ENCODE measurements around the gene SLC30A1.
"Not testable (repeated sequence)": the region's sequence is repeated elsewhere in the genome, so short reads cannot be mapped to it uniquely, and the experiment has no call there.

The SLC30A1 gene

DNA sequence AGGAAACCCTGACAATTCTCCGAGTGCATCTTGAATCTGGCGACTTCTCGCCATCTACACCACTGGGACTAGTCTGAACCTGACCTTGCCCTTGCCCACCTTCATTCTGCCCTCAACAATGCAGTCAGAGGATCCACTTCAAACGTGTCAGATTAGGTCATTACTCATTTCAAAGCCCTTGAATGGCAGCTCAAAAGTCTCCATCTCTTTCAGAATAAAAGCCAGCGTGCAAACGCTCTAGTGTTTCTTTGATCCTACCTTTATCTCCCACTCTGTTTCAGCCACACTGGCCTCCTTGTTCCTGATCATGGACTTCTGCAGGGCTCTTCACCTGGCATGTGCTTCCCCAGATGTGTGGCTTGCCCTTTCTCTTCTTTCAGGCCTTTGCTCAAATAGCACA is 31.3 kb downstream of the SLC30A1 start:
- Histone ChIP-seq H3K36me3 (ENCODE audit: control insufficient read depth, insufficient read depth, low read length) (no peaks in the 10 kb centered on the region), H3K27ac (ENCODE audit: low read depth, low read length) (no peak overlapping the region), H3K9ac (ENCODE audit: low read length) (no peak overlapping the region), H3K27me3 (ENCODE audit: control insufficient read depth, insufficient read depth, low read length) (no peaks in the 10 kb centered on the region), H3K4me3 (ENCODE audit: low read length) (no peak overlapping the region), H3K4me1 (ENCODE audit: control insufficient read depth, insufficient read depth, low read length) (no peaks in the 10 kb centered on the region)

DNA sequence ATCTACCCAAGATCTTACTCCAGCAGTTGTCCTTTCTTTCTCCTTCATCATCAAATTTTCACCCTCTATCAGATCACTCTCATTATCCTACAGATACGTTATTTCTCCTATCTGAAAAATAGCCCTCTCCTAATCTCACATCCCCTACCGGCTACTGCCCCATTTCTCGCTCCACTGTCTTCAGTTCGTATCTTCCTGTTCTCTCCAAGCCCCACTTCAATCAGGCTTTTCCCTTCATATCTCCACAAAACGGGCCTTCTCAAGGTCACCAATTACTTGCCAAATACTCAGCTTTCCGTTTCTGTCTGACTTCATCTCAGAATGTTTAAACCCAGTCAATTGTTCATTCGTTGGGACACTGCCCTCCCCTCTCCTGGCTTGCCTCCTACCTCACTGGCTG is 32.4 kb downstream of the SLC30A1 start:
- Histone ChIP-seq H3K4me1 (ENCODE audit: control insufficient read depth, insufficient read depth, low read length) (no peaks in the 10 kb centered on the region), H3K9ac (ENCODE audit: low read length) (no peak overlapping the region), H3K27me3 (ENCODE audit: control insufficient read depth, insufficient read depth, low read length) (no peaks in the 10 kb centered on the region)

DNA sequence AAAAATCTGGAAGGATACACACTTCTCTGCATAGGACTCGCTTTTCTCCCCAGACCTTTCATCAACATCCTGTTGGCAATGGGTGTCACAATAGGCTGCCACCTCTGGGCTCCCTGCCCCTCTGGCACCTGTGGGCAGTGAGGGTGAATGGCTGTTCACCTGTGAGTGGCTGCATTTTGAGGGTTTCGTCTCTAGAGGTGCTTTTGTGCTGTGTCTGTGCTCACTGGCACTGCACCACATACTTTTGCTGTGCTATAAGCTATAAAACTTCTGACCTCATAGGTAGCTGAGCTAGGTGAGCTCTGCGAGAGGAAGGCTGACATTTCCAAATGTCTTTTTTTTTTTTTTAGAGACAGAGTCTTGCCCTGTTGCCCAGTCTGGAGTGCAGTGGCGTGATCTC is 35.9 kb downstream of the SLC30A1 start:
- H3K4me1 ChIP-seq (ENCODE audit: control insufficient read depth, insufficient read depth, low read length) = no peaks in the 10 kb centered on the region
- H3K36me3 ChIP-seq (ENCODE audit: control insufficient read depth, insufficient read depth, low read length) = no peaks in the 10 kb centered on the region
- H3K27ac ChIP-seq (ENCODE audit: low read depth, low read length) = no peak overlapping the region
- H3K27me3 ChIP-seq (ENCODE audit: control insufficient read depth, insufficient read depth, low read length) = no peaks in the 10 kb centered on the region
- H3K9ac ChIP-seq (ENCODE audit: low read length) = no peak overlapping the region
- no peak overlapping the region for H3K4me3 ChIP-seq (ENCODE audit: low read length)

More for the DNA sequence above, 32.4 kb downstream of the SLC30A1 start:
- Histone ChIP-seq H3K36me3 (ENCODE audit: control insufficient read depth, insufficient read depth, low read length) (no peaks in the 10 kb centered on the region), H3K27ac (ENCODE audit: low read depth, low read length) (no peak overlapping the region), H3K4me3 (ENCODE audit: low read length) (no peak overlapping the region)

DNA sequence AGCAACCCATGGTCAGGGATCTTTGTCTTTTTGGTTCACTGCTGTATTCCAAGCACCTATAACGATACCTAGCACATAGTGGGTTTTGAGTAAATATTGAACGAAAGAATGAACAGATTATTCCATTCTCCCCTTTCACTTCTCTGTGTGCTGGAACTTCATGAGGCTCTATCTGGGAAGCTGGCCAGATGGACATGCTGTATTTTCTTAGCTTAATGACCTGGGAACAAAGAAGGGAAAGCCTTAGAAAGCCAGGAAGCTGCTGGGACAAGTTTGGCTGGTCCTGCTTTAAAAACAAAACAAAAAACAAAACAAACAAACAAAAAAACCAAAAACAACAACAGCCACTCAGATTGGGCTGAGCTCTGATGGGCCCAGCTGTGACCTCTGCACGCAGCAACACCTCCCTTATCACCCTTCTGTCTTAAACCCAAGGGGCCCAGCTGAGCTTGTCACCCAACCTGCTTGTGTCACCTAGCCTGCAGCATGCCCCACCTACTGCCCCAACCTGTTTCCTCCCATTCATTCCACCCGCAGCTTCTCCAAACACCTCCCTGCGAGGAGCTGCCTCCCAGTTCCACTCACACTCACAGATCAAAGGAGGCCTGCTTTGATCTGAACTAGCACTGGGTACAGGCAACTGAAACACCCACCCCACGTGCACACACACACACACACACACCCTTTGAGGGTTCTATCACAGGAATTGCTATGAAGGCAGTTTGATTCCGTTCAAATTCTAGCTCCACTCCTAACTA is 37.1 kb downstream of the SLC30A1 start:
- no peak overlapping the region for H3K27ac ChIP-seq (ENCODE audit: low read depth, low read length)

DNA sequence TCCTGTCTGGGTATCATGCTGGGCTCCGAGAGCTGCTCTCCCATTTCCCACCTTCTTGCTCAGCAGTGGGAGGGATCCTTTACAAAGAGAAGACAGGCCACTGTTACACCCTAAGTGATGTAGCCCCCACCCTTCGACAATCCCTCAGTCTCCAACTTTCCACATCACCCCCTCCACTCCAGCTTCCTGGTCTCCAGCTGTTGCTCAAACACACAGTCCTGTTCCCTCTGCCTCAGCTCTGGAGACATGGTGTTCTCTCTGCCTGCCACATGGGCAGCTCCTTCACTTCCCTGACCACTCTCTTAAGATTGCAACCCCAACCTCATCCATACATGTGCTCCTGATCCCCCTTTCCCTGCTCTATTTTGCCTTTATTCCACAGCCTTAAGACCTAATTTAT is 37.7 kb downstream of the SLC30A1 start:
- H3K36me3 ChIP-seq (ENCODE audit: control insufficient read depth, insufficient read depth, low read length) = no peaks in the 10 kb centered on the region
- H3K27ac ChIP-seq (ENCODE audit: low read depth, low read length) = no peak overlapping the region
- H3K9ac ChIP-seq (ENCODE audit: low read length) = no peak overlapping the region
- H3K4me3 ChIP-seq (ENCODE audit: low read length) = no peak overlapping the region
- H3K4me1 ChIP-seq (ENCODE audit: control insufficient read depth, insufficient read depth, low read length) = no peaks in the 10 kb centered on the region
- no peaks in the 10 kb centered on the region for H3K27me3 ChIP-seq (ENCODE audit: control insufficient read depth, insufficient read depth, low read length)

More for the DNA sequence above, 37.1 kb downstream of the SLC30A1 start:
- Histone ChIP-seq H3K9ac (ENCODE audit: low read length) (no peak overlapping the region), H3K27me3 (ENCODE audit: control insufficient read depth, insufficient read depth, low read length) (no peaks in the 10 kb centered on the region), H3K4me3 (ENCODE audit: low read length) (no peak overlapping the region), H3K4me1 (ENCODE audit: control insufficient read depth, insufficient read depth, low read length) (no peaks in the 10 kb centered on the region), H3K36me3 (ENCODE audit: control insufficient read depth, insufficient read depth, low read length) (no peaks in the 10 kb centered on the region)

DNA sequence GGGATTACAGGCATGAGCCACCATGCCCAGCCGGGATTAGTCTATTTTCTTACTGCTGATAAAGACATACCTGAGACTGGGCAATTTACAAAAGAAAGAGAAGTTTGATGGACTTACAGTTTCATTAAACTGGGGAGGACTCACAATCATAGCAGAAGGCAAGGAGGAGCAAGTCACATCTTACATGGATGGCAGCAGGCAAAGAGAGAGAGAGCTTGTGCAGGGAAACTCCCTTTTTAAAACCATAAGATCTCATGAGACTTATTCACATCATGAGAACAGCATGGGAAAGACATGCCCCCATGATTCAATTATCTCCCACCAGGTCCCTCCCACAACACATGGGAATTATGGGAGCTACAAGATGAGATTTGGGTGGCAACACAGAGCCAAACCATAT is 38.1 kb downstream of the SLC30A1 start:
- H3K36me3 ChIP-seq (ENCODE audit: control insufficient read depth, insufficient read depth, low read length); H3K4me1 ChIP-seq (ENCODE audit: control insufficient read depth, insufficient read depth, low read length); H3K27ac ChIP-seq (ENCODE audit: low read depth, low read length); H3K27me3 ChIP-seq (ENCODE audit: control insufficient read depth, insufficient read depth, low read length); H3K4me3 ChIP-seq (ENCODE audit: low read length); H3K9ac ChIP-seq (ENCODE audit: low read length): not testable (repeated sequence)

DNA sequence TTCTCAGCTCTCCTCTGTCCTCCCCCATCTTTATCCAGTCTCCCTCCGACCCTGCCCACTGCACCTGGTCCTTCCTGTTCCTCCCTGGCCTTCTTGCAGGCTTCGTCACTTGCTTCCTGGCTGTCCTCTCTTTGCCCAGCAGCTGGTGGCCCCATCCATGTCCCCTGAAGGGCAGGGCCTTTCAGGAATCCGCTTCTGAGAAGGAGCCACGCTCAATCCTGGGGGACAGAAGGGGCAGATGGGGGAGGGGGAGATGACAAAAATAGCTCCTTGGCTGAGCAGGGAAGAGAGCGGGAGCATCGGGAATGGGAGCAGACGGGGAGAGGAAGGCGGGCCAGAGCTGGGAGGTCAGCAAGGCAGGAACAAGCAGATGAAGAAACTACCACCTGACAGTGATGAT is 40.7 kb downstream of the SLC30A1 start:
- H3K4me3 ChIP-seq (ENCODE audit: low read length) = no peak overlapping the region
- no peaks in the 10 kb centered on the region for H3K27me3 ChIP-seq (ENCODE audit: control insufficient read depth, insufficient read depth, low read length)
- no peaks in the 10 kb centered on the region for H3K36me3 ChIP-seq (ENCODE audit: control insufficient read depth, insufficient read depth, low read length)
- no peak overlapping the region for H3K9ac ChIP-seq (ENCODE audit: low read length)
- H3K27ac ChIP-seq (ENCODE audit: low read depth, low read length) = no peak overlapping the region
- H3K4me1 ChIP-seq (ENCODE audit: control insufficient read depth, insufficient read depth, low read length) = no peaks in the 10 kb centered on the region

DNA sequence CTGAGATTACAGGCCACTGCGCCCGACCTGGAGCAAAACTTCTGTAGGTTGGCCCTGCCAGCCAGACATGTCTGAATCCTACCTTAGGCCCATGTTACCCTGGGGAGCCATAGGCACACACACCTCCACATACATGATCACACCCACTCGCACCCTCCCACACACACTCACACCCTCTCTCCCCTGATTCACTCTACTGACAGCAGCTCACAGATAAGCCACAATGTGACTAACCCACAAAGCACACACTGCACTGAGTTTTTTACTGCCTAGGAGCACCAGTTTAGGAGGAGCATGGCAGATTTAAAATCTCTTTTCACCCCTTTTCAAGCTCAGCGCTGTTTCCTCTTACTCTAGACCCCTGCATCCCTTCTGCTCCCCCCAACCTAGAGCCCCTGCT is 41.7 kb downstream of the SLC30A1 start:
- no peaks in the 10 kb centered on the region for H3K36me3 ChIP-seq (ENCODE audit: control insufficient read depth, insufficient read depth, low read length)
- no peak overlapping the region for H3K4me3 ChIP-seq (ENCODE audit: low read length)
- no peaks in the 10 kb centered on the region for H3K27me3 ChIP-seq (ENCODE audit: control insufficient read depth, insufficient read depth, low read length)
- H3K4me1 ChIP-seq (ENCODE audit: control insufficient read depth, insufficient read depth, low read length) = no peaks in the 10 kb centered on the region
- no peak overlapping the region for H3K27ac ChIP-seq (ENCODE audit: low read depth, low read length)
- H3K9ac ChIP-seq (ENCODE audit: low read length) = no peak overlapping the region

DNA sequence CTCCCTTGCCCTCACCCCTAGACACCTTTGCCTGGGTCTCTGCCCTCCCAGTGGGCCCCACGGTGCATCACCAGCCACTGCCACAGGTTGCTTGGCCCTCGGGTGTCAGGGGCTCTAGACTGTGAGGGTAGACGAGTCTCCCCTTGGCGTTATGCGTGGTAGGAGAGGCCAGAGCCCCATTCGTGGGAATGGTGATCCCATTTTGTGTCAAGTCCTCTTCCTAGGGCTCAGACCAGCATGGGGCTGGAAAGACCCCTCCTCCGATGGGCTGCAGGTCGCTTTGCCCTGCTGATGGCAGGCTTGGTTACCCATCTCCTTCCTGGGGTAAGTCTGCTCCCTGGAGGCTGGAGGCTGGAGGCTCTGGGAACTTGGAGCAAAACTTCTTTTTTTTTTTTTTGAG is 42.4 kb downstream of the SLC30A1 start:
- Histone ChIP-seq H3K4me3 (ENCODE audit: low read length) (no peak overlapping the region), H3K36me3 (ENCODE audit: control insufficient read depth, insufficient read depth, low read length) (no peaks in the 10 kb centered on the region), H3K4me1 (ENCODE audit: control insufficient read depth, insufficient read depth, low read length) (no peaks in the 10 kb centered on the region), H3K9ac (ENCODE audit: low read length) (no peak overlapping the region), H3K27ac (ENCODE audit: low read depth, low read length) (no peak overlapping the region), H3K27me3 (ENCODE audit: control insufficient read depth, insufficient read depth, low read length) (no peaks in the 10 kb centered on the region)

DNA sequence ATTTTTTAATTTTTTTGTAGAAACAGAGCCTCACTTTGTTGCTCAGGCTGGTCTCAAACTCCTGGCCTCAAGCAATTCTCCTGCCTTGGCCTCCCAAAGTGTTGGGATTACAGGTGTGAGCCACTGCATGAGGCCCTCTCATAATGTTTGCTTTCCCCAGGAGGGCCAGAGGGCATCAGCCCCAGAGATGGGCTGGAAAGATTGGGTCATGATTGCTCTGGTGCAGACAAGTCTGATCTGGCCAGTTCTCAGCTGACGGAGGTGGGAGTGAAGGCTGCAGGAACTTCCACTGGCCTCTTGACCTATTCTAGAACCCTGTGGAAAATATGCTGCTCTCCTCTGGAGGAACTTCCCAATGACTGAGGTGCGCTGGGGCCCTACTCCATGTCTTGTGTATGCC is 43.6 kb downstream of the SLC30A1 start:
- H3K9ac ChIP-seq (ENCODE audit: low read length) = no peak overlapping the region
- H3K4me3 ChIP-seq (ENCODE audit: low read length) = no peak overlapping the region
- H3K27ac ChIP-seq (ENCODE audit: low read depth, low read length) = no peak overlapping the region
- H3K27me3 ChIP-seq (ENCODE audit: control insufficient read depth, insufficient read depth, low read length) = no peaks in the 10 kb centered on the region
- no peaks in the 10 kb centered on the region for H3K36me3 ChIP-seq (ENCODE audit: control insufficient read depth, insufficient read depth, low read length)
- no peaks in the 10 kb centered on the region for H3K4me1 ChIP-seq (ENCODE audit: control insufficient read depth, insufficient read depth, low read length)

DNA sequence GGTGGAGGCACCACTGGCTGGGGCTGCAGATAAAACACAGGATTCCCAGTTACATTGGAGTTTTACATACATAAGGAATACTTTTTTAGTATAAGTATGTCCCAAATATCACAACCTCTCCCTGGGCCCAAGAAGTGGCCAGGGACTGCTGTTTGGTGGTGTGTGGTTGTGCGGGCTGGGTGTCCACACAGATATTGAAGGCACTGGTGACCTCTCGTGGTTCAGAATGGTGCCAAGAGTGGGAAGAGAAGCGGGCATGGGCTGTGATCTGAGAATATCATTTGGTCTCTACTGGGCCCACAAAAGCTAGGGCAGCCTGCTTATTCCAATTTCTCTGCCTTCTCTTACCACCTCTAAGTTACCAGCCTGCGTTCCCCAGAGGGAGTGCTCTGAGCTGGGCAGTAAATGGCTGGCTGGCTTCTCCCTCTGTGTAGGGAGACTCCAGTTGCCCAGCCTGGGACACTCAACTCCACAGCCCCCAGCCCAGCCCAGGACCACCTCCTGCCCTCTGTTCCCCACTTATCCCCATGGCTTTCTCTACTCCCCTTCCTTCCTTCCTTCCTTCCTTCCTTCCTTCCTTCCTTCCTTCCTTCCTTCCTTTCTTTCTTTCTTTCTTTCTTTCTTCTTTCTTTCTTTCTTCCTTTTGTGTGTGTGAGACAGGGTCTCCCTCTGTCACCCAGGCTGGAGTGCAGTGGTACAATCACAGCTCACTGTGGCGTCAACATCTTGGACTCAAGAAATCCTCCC is 44.2 kb downstream of the SLC30A1 start:
- Histone ChIP-seq H3K9ac (ENCODE audit: low read length) (no peak overlapping the region), H3K4me1 (ENCODE audit: control insufficient read depth, insufficient read depth, low read length) (no peaks in the 10 kb centered on the region), H3K27me3 (ENCODE audit: control insufficient read depth, insufficient read depth, low read length) (no peaks in the 10 kb centered on the region), H3K4me3 (ENCODE audit: low read length) (no peak overlapping the region), H3K36me3 (ENCODE audit: control insufficient read depth, insufficient read depth, low read length) (no peaks in the 10 kb centered on the region), H3K27ac (ENCODE audit: low read depth, low read length) (no peak overlapping the region)

DNA sequence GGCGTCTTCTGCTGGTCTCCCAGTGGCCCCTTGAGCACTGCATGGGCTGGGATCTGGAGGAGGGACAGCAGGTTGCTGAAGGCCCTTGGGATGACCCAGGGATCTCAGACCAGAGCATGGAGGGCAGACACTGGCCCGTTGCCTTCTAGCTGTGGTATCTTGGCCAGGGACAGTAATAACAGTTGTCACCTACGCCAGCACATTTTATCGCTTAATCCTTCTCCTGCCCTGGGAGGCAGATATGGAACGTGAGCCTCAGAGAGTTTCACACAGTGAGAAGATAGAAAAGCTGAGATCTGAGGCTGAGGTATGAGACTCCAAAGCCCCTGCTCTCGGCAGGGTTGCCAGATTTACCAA is 46.9 kb downstream of the SLC30A1 start:
- Histone ChIP-seq H3K27ac (ENCODE audit: low read depth, low read length) (no peak overlapping the region), H3K4me3 (ENCODE audit: low read length) (no peak overlapping the region), H3K27me3 (ENCODE audit: control insufficient read depth, insufficient read depth, low read length) (no peaks in the 10 kb centered on the region), H3K36me3 (ENCODE audit: control insufficient read depth, insufficient read depth, low read length) (no peaks in the 10 kb centered on the region), H3K4me1 (ENCODE audit: control insufficient read depth, insufficient read depth, low read length) (no peaks in the 10 kb centered on the region), H3K9ac (ENCODE audit: low read length) (no peak overlapping the region)
